Breast epithelium (tissue), 4 donors: ENCODE data around the gene SMIM26. TPM values are rescaled to one million over a fixed set of nuclear protein-coding genes. Genes with fewer than 3 reads are reported as not detected.

ENCODE experiments used
- DNase-seq, 2 donors: peaks; one replicate each; pipeline ENCODE4 v3.0.0-alpha.2; 2019; ENCODE audit warnings: low spot score in 2 of 2
- H3K27ac ChIP-seq, 2 donors: fragments of 200-600 bp; sonication (generic) in 1 of 2; one replicate each; pipeline ENCODE4 v1.5.1; 2016 to 2019; ENCODE audit warnings: mild to moderate bottlenecking in 1 of 2
- H3K27me3 ChIP-seq, 2 donors: fragments of 200-600 bp; sonication (generic) in 1 of 2; one replicate each; pipeline versions ENCODE4 v1.5.1 to v1.6.0; 2017 to 2019; ENCODE audit warnings: control low read depth in 1 of 2, mild to moderate bottlenecking in 1 of 2
- H3K36me3 ChIP-seq: fragments of 200-600 bp; one replicate; pipeline ENCODE4 v1.5.1; 2019
- H3K4me1 ChIP-seq, 2 donors: fragments of 200-600 bp; sonication (generic); one replicate each; pipeline ENCODE4 v1.5.1; 2016 to 2019; ENCODE audit warnings: control low read depth in 1 of 2
- H3K4me3 ChIP-seq, 3 donors: fragments of 200-600 bp; sonication (generic); 1 replicate in 2 of 3; 2 replicates in 1 of 3; pipeline ENCODE4 v1.5.1; 2016 to 2019; ENCODE audit warnings: mild to moderate bottlenecking in 3 of 3, moderate library complexity in 2 of 3
- H3K9me3 ChIP-seq, 2 donors: fragments of 200-600 bp; sonication (generic) in 1 of 2; one replicate each; pipeline ENCODE4 v1.5.1; 2016 to 2019; ENCODE audit warnings: control low read depth in 1 of 2
- POLR2A ChIP-seq: fragments of 450-650 bp; IDR thresholded peaks from one replicate; pipeline ENCODE4 v1.6.1; 2016; ENCODE audit warnings: antibody characterized with exemption, mild to moderate bottlenecking, moderate library complexity
- POLR2AphosphoS5 ChIP-seq, 3 donors: sonication (generic); formaldehyde crosslinking; IDR thresholded peaks; one replicate each; pipeline ENCODE4 v1.6.1; 2017; ENCODE audit warnings: antibody characterized with exemption in 3 of 3
- intact Hi-C: fragments of 100-400 bp; cut with DNase I; formaldehyde crosslinking; loops from one replicate; pipeline ENCODE4 v1.15.1; 2023; ENCODE audit warnings: low total_unique reads
- total RNA-seq, 3 donors: library from RNA; depleted of rRNA; stranded (reverse); fragments of >200 nt; gene quantifications; one replicate each; pipeline ENCODE4 v1.1.0, GENCODE V29; 2016
- TF ChIP-seq, protein P1 (sequence below), 3 donors: fragments of 450-650 bp; IDR thresholded peaks; one replicate each; pipeline ENCODE4 v1.5.1; 2016 to 2017; ENCODE audit warnings: antibody characterized with exemption in 3 of 3, mild to moderate bottlenecking in 3 of 3, moderate library complexity in 3 of 3

SMIM26 gene
- total RNA-seq, 3 donors from 2014 or later, result 126 to 150 (median 129) TPM

DNA sequence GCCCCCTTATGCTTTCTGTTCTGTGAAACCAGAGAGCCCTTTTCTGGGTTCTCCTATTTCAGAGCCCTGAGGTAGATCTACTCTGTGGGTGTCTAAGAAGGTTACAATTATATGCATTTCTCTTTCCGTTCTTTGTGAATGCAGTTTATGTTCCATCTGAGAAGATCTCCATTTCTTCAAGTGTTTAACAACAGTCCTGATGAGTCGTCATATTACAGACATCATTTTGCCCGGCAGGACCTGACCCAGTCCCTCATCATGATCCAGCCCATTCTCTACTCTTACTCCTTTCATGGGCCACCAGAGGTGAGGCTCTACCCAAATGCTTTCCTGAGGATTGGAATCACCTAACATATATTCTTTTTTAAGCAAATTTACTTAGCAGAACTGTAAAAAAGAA, 18.8 kb upstream of the SMIM26 start:
- intact Hi-C loops, result no loop called here

DNA sequence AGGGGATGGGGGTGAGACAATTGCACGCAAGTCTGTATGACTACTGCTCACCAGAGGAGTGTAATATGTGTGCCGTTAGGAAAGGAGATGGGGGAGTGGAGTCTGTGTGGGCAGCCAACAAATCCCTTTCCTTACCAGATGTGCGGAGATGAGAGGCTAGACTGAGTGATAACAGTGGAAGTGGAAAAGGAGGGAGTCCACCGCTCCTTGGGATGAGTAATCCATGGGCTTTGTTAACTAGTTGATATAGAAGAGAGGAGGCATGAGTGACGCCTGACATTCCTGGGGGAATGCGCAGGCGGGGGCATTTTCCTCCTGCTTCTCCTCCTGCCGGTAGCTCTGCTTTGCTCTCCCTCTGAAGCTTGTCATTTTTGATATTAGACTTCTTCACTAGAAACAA, 13.5 kb upstream of the SMIM26 start:
- Histone ChIP-seq H3K27me3 (no peaks in the 10 kb centered on the region), H3K9me3 (no peaks in the 10 kb centered on the region), H3K4me1 (no peaks in the 10 kb centered on the region), H3K36me3 (peaks cover 7% of the 10 kb centered on the region), H3K4me3 (no peak overlapping the region), H3K27ac (no peak overlapping the region)
- no peak for DNase-seq
- intact Hi-C loops, result no loop called here
- TF ChIP-seq POLR2A (no peak), POLR2AphosphoS5 (IDR thresholded peaks at IDR 0.05) (no peak)
- TF ChIP-seq, protein P1, sequence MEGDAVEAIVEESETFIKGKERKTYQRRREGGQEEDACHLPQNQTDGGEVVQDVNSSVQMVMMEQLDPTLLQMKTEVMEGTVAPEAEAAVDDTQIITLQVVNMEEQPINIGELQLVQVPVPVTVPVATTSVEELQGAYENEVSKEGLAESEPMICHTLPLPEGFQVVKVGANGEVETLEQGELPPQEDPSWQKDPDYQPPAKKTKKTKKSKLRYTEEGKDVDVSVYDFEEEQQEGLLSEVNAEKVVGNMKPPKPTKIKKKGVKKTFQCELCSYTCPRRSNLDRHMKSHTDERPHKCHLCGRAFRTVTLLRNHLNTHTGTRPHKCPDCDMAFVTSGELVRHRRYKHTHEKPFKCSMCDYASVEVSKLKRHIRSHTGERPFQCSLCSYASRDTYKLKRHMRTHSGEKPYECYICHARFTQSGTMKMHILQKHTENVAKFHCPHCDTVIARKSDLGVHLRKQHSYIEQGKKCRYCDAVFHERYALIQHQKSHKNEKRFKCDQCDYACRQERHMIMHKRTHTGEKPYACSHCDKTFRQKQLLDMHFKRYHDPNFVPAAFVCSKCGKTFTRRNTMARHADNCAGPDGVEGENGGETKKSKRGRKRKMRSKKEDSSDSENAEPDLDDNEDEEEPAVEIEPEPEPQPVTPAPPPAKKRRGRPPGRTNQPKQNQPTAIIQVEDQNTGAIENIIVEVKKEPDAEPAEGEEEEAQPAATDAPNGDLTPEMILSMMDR (IDR thresholded peaks at IDR 0.05), result no peak

More for the DNA sequence above, 18.8 kb upstream of the SMIM26 start:
- no peak overlapping the region for H3K4me3 ChIP-seq
- peaks cover 8% of the 10 kb centered on the region for H3K36me3 ChIP-seq
- DNase-seq, result no peak
- no peaks in the 10 kb centered on the region for H3K9me3 ChIP-seq
- no peaks in the 10 kb centered on the region for H3K4me1 ChIP-seq
- H3K27ac ChIP-seq, result no peak overlapping the region
- TF ChIP-seq POLR2A (no peak), POLR2AphosphoS5 (IDR thresholded peaks at IDR 0.05) (no peak)
- TF ChIP-seq, protein P1 (IDR thresholded peaks at IDR 0.05), result no peak
- H3K27me3 ChIP-seq, result no peaks in the 10 kb centered on the region

DNA sequence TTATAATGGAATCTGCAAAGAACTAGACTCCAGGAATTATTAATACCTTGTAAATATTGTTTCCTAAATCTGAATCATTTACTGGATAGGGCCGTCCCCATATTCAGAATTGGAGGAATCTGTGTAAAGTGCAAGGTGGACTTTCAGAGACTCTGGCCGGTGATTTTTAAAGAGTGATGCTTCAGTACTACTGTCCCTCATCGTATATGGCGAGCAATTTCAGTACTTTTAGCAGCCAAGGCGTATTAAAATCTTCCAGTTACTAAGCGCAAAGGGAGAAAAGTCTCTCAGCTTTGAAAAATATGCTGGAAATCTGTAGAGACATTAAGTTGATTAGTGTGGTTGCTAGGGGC, 483 bp downstream of the SMIM26 start:
- peak overlapping the region; percentile 92 to 93 for H3K27ac ChIP-seq
- TF ChIP-seq, protein P1 (IDR thresholded peaks at IDR 0.05), result no peak
- TF ChIP-seq POLR2A (no peak), POLR2AphosphoS5 (IDR thresholded peaks at IDR 0.05) (no peak)
- no peaks in the 10 kb centered on the region for H3K4me1 ChIP-seq
- no peaks in the 10 kb centered on the region for H3K36me3 ChIP-seq
- H3K27me3 ChIP-seq, result no peaks in the 10 kb centered on the region
- intact Hi-C loops, result no loop called here
- H3K4me3 ChIP-seq, result peak overlapping the region; percentile 71 to 73 (median 73)
- DNase-seq, result no peak
- H3K9me3 ChIP-seq, result no peaks in the 10 kb centered on the region

DNA sequence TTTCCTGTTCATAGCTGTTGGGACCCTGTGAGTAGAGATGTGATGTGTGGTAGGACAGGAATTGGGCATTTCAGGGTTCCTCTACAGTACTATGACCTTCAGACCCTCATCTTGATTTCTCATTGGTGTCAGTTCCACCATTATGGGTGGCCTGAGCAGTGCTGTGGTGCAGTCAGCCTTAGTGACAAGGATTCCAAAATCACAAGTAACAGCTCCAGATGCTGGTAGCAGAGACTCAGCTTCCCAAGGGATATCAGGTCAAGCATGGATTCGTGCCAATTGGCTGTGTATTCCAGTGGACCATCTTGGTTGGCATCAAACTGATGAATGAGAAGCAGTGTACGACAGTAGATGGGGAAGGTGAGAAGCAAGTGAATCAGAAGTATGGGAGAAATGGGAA, 3.8 kb downstream of the SMIM26 start:
- Histone ChIP-seq H3K27me3 (no peaks in the 10 kb centered on the region), H3K36me3 (no peaks in the 10 kb centered on the region), H3K4me1 (no peaks in the 10 kb centered on the region), H3K9me3 (no peaks in the 10 kb centered on the region), H3K27ac (no peak overlapping the region), H3K4me3 (no peak overlapping the region)
- TF ChIP-seq POLR2AphosphoS5 (IDR thresholded peaks at IDR 0.05), result no peak
- TF ChIP-seq POLR2A, result no peak
- TF ChIP-seq, protein P1 (IDR thresholded peaks at IDR 0.05), result no peak
- intact Hi-C loops, result no loop called here
- DNase-seq, result no peak

DNA sequence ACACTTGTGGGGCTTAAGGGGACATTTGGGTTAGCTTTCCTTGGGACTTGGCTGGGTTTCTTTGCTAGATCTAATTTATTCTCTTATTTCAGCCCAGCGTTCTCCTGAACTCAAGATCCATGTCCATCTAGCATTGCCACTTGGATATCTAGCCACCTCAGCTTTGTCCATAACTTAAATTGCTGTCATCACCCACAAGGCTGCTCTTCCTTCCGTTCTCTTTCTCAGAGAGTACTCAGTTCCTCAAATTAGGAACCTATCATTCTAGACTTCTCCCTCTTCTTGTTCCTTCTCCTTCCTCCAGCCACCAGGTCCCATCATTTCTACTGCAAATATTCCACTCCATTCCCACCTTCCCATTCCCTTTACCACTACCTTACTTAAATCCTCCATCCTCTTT, 4.3 kb downstream of the SMIM26 start:
- DNase-seq, result no peak
- Histone ChIP-seq H3K27ac (no peak overlapping the region), H3K36me3 (no peaks in the 10 kb centered on the region), H3K4me3 (no peak overlapping the region), H3K9me3 (no peaks in the 10 kb centered on the region), H3K27me3 (no peaks in the 10 kb centered on the region), H3K4me1 (no peaks in the 10 kb centered on the region)
- TF ChIP-seq POLR2A (no peak), POLR2AphosphoS5 (IDR thresholded peaks at IDR 0.05) (no peak)
- TF ChIP-seq, protein P1 (IDR thresholded peaks at IDR 0.05), result no peak
- intact Hi-C loops, result no loop called here
